PFSK-1 (cell line): ENCODE measurements around the gene DTL.

Experiments
- POLR2AphosphoS5 ChIP-seq: IDR thresholded peaks from 2 replicates; pipeline ENCODE4 v1.6.1; 2012; ENCODE audit warnings: low read depth, mild to moderate bottlenecking, control low read depth, low read length, moderate library complexity
- REST ChIP-seq, 2 experiments: IDR thresholded peaks; 2 replicates each; pipeline versions ENCODE4 v1.6.1 to v1.8.0; 2011 to 2012; ENCODE audit warnings: low read depth in 2 of 2, low read length in 2 of 2, control low read depth in 1 of 2, inconsistent platforms in 1 of 2, mild to moderate bottlenecking in 1 of 2, moderate library complexity in 1 of 2; ENCODE audit not compliant: insufficient read depth in 1 of 2
- TAF1 ChIP-seq: IDR thresholded peaks from 2 replicates; pipeline ENCODE4 v1.6.1; 2012; ENCODE audit warnings: low read length, control low read depth, borderline replicate concordance; ENCODE audit not compliant: insufficient read depth

- no peak for TF ChIP-seq POLR2AphosphoS5
- no peak for TF ChIP-seq TAF1
- no peak for TF ChIP-seq REST (IDR thresholded peaks at IDR 0.05; ENCODE audit: insufficient read depth in 1 of 2, low read depth in 2 of 2, low read length in 2 of 2)
Measured at GRCh38 chr1:212111536-212111935, 76.0 kb downstream of the DTL start.
